22Rv1 (cell line): ENCODE measurements around the gene SSBP2.
"Not testable (repeated sequence)": the region's sequence is repeated elsewhere in the genome, so short reads cannot be mapped to it uniquely, and the experiment has no call there.

ENCODE experiments used
- H3K27ac ChIP-seq: fragments of 450-650 bp; 2 replicates; pipeline ENCODE4 v1.5.1; 2017
- ZFX ChIP-seq: fragments of 450-650 bp; IDR thresholded peaks from 2 replicates; pipeline ENCODE4 v1.6.1; 2017; ENCODE audit warnings: antibody characterized with exemption, borderline replicate concordance
- TF ChIP-seq, protein P1 (sequence below): fragments of 450-650 bp; IDR thresholded peaks from 2 replicates; pipeline ENCODE4 v1.5.1; 2017; ENCODE audit warnings: mild to moderate bottlenecking

The SSBP2 gene

DNA sequence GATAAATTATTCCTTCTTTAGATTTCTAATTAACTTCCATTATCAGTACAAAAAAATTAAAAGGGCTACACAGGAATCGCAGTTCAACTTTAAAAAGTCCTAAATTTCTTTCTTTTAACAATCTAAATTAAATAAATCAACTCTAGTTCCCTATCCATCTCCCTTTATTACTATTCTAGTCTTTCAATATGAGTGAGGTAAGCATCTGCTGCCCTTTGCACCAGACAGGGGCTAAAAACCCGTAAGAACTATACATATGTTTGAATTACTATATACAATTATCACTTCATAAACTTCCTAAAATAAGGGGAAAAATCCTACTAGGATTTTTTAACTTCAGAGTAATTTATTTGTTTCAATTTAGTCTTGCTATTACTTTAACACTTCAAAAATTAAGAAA, 145.6 kb downstream of the SSBP2 start:
- no peak overlapping the region for H3K27ac ChIP-seq
- TF ChIP-seq ZFX = no peak
- TF ChIP-seq, protein P1, sequence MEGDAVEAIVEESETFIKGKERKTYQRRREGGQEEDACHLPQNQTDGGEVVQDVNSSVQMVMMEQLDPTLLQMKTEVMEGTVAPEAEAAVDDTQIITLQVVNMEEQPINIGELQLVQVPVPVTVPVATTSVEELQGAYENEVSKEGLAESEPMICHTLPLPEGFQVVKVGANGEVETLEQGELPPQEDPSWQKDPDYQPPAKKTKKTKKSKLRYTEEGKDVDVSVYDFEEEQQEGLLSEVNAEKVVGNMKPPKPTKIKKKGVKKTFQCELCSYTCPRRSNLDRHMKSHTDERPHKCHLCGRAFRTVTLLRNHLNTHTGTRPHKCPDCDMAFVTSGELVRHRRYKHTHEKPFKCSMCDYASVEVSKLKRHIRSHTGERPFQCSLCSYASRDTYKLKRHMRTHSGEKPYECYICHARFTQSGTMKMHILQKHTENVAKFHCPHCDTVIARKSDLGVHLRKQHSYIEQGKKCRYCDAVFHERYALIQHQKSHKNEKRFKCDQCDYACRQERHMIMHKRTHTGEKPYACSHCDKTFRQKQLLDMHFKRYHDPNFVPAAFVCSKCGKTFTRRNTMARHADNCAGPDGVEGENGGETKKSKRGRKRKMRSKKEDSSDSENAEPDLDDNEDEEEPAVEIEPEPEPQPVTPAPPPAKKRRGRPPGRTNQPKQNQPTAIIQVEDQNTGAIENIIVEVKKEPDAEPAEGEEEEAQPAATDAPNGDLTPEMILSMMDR = no peak

DNA sequence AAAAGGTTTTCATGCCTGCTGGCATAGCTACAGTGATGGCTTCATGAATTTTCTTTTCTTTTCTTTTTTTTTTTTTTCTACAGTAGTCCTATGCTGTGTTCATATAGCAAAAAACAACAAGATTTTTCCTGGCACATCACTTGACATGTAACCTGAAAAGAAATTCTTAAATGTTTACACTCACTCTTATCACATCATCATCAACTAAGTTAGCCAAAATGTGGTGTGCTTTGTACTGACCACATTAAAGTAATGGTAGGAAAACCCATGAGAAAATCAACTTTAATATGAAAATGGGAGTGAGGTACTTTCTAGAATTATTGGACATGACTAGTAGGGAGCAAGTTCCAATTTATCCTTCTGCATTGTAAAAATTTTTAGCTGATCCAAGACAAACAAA, 146.7 kb downstream of the SSBP2 start:
- TF ChIP-seq ZFX = no peak
- H3K27ac ChIP-seq = no peak overlapping the region

DNA sequence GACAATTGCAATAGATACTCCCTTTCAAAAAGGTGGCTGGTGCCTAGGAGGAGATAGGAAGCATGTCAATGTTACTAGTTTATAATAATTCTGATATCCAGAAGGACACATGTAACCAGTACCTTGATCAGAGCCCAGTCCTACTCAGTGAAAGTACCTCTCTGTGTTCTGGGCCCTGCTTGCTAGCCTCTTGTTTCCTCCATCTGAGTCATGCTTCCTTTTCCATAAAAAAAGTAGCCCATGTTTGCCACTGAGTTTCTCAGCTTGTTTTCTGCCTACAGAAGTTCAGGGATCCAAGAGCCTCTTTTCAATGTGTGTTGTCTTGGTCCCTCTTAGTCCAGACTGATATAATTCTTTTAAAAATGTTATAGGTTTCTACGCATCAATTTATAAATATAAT, 149.0 kb downstream of the SSBP2 start:
- no peak overlapping the region for H3K27ac ChIP-seq
- TF ChIP-seq, protein P1 = no peak
- no peak for TF ChIP-seq ZFX

DNA sequence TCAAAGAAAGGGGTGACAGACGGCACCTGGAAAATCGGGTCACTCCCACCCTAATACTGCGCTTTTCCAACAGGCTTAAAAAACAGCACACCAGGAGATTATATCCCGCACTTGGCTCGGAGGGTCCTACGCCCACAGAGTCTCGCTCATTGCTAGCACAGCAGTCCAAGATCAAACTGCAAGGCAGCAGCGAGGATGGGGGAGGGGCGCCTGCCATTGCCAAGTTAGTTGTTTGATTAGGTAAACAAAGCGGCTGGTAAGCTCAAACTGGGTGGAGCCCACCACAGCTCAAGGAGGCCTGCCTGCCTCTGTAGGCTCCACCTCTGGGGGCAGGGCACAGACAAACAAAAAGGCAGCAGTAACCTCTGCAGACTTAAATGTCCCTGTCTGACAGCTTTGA, 158.8 kb downstream of the SSBP2 start:
- not testable (repeated sequence) for H3K27ac ChIP-seq

DNA sequence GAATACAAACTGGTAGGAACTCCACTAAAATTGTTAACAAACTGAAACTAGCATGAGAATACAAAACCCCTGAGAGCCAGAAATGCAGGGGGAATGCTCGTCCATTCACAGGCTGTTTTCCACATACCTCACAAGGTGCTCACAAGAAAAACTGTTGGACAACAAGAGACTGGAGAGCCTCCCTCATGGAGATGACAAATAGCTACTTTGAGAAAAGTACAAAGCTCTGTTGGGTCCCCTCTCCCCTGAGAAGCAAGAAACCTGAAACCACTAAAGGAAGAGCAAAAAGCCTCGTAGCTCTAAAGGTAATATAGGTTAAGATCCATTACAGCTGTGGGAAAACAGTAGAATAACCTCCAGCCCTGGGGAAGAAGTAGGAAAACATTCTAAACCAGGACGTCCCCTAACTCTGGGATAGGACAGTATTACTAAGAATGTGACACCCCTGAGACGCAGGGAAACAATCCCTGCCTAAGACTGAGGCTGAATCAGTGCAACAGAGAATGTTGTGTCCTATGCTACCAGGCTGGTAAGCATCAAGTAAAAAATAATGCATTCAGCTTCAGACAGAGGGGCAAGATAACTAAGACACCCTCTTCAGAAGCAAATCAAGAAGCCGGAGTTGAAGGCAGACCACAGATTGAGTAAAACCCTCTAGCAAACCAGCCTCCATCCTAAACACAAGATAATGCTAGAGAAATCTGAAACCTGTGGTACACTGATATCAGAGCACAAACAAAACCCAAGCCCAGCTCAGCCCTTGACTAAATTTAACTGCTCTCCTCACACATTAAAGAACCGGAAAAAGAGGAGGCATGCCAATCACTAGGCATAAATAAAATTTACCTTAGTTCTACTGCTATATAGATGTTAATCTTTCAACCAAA, 160.2 kb downstream of the SSBP2 start:
- TF ChIP-seq ZFX = no peak
- TF ChIP-seq, protein P1 = no peak
- 0 out of 2 replicates have a peak overlapping the region, but pooled peaks have one; percentile 14 for H3K27ac ChIP-seq

DNA sequence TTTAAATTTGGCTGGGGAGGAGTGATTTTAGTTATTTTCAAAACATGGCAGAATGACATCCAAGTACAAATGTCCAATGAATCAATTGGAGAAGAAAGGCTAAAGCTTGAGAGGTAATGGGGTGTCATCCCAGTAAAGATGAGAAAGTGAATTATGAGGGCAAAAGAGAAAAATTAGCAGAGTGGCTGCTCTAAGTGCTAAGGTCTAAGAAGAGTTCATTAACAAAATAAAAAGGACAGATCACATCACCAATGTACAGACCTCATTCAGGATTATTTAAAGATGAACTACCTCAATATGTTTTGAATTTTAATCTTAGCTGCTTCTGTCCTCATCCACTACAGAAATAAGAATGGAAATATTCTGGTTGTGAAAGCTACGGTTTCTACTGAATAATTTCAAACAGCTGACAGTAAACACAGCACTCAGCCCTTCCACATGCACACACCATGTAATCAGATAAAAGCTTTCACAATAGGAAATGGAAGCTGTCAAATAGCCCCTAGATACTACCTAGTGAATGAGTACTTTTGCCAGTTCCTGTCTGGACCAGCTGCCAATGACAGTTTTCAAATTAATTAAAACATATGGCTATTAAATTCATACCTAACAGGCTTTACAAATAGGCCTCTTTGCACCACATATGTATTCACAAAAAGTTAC, 171.5 kb downstream of the SSBP2 start:
- H3K27ac ChIP-seq = no peak overlapping the region
- TF ChIP-seq, protein P1 = no peak
- TF ChIP-seq ZFX = no peak

DNA sequence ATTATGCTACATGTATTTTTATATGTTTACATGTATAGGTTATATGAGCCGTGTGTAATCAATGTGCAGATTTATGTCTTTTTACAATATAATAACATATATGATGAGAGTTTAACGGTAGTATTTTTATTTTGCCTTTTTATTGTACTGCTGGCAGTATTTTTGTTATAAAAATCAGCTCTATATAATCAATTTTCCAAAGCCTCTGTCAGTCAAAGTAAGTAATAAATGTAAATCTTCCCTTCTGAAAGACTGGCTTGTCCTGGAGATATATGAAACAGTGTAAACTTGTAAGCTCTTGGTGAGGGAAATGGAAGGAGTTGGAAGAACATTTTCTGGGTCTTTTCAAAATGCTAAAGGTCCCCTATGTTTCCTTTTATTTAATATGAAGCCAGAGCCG, 173.8 kb downstream of the SSBP2 start:
- H3K27ac ChIP-seq = no peak overlapping the region
- no peak for TF ChIP-seq ZFX
- TF ChIP-seq, protein P1 = no peak

DNA sequence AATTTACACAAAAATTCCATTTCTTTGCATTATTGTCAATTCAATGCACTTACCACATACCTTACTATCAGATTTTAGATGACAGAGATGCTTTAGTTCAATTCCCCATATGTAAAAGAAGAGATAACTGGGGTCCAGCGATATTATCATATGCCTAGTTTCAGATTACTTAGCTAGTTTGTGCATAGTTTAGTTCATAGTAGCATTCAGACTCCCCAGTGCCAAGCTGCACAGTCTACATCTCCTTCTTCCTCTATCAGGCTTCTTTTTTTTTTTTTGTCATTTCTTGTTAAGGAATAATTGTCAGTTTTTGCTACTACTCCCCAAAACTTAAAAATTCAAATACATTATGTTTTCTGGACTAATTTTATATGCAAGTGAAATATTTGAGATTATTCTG, 175.0 kb downstream of the SSBP2 start:
- TF ChIP-seq, protein P1 = no peak
- no peak for TF ChIP-seq ZFX

More for the DNA sequence above, 175.0 kb downstream of the SSBP2 start:
- no peak overlapping the region for H3K27ac ChIP-seq
